A549 (cell line): Measurements from ENCODE around the gene CSNK1E.

ENCODE experiments used
- GATA3 ChIP-seq: IDR thresholded peaks from 2 replicates; pipeline ENCODE4 v1.6.1; 2012; ENCODE audit warnings: borderline replicate concordance
- POLR2A ChIP-seq: IDR thresholded peaks from 2 replicates; pipeline ENCODE4 v1.6.1; 2012; ENCODE audit warnings: mild to moderate bottlenecking, low read length
- POLR2AphosphoS2 ChIP-seq: conservative IDR thresholded peaks from 2 replicates; pipeline ENCODE4 v1.6.1; 2012; ENCODE audit warnings: low read length, improper control_type of control experiment, inconsistent platforms
- SMC3 ChIP-seq: fragments of >200 bp; sonication (Bioruptor Twin); formaldehyde crosslinking; IDR thresholded peaks from 3 replicates; pipeline ENCODE4 v1.6.1; 2018; ENCODE audit warnings: inconsistent platforms

DNA sequence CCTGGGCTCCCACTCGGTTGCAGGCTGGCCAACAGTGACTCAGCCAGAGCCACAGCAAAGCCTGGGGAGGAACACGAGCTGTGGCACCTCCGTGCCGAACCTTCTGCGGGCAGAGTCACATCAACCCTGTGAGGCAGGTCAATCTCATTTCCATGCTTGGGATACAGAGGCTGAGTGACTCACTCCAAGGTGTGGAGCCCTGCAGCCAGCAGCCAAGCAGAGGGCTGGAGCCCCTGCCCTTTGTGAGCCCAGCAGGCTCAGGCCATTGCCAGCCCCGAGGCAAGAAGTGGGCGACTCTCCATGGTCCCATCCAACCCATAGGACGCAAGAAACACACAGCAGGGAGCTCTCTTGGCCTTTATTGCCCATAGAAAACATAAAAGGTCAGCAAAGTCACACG lies 21.4 kb downstream of the CSNK1E start:
- TF ChIP-seq POLR2A (no peak), SMC3 (no peak), GATA3 (no peak), POLR2AphosphoS2 (no peak)
